GM23338 (cell line): ENCODE measurements around the gene LONP1.

ENCODE experiments used
- CTCF ChIP-seq, 2 experiments: fragments of 200-600 bp in 1 of 2; sonication (generic) in 1 of 2; conservative IDR thresholded peaks; 2 replicates each; pipeline versions ENCODE4 v1.5.1 to v1.6.1; 2016 to 2017; ENCODE audit warnings: antibody characterized with exemption in 2 of 2, low read depth in 2 of 2, mild to moderate bottlenecking in 2 of 2, moderate library complexity in 1 of 2
- EZH2 ChIP-seq: fragments of 200-600 bp; sonication (generic); IDR thresholded peaks from one replicate; pipeline ENCODE4 v1.8.0; 2017; ENCODE audit warnings: antibody characterized with exemption, mild to moderate bottlenecking, low read depth; ENCODE audit not compliant: unreplicated experiment
- POLR2AphosphoS5 ChIP-seq: IDR thresholded peaks from 2 replicates; pipeline ENCODE4 v1.6.1; 2016; ENCODE audit warnings: antibody characterized with exemption, low read depth
- REST ChIP-seq: IDR thresholded peaks from one replicate; pipeline ENCODE4 v1.6.1; 2018; ENCODE audit warnings: antibody characterized with exemption; ENCODE audit not compliant: unreplicated experiment
- STAT1 ChIP-seq: IDR thresholded peaks from one replicate; pipeline ENCODE4 v1.6.1; 2016; ENCODE audit warnings: antibody characterized with exemption; ENCODE audit not compliant: unreplicated experiment
- ZNF462 ChIP-seq: fragments of 250-450 bp; sonication (Bioruptor Pico); IDR thresholded peaks from 2 replicates; pipeline ENCODE4 v1.5.0; 2020; ENCODE audit warnings: mild to moderate bottlenecking, moderate library complexity

- TF ChIP-seq CTCF (conservative IDR thresholded peaks at IDR 0.05; ENCODE audit: low read depth in 2 of 2) (no peak), REST (no peak), EZH2 (no peak), ZNF462 (no peak), STAT1 (no peak), POLR2AphosphoS5 (no peak)
Observed at GRCh38 chr19:5677580-5677979, 42.4 kb downstream of the LONP1 start.
